ENCODE results near the gene AURKAIP1.

- no peak for TF ChIP-seq CTCF (IDR thresholded peaks at IDR 0.05)
- TF ChIP-seq POLR2A (IDR thresholded peaks at IDR 0.05) = no peak
- TF ChIP-seq POLR2AphosphoS5 (IDR thresholded peaks at IDR 0.05) = no peak
Observed at GRCh38 chr1:1358433-1359271, 16.4 kb downstream of the AURKAIP1 start, which contains the start of gene MXRA8.
